Mononuclear cell (primary cell): ENCODE data around the gene OSBPL6. TPM values are rescaled to one million over a fixed set of nuclear protein-coding genes. Genes with fewer than 3 reads are reported as not detected.

Experiments used
- H3K27me3 ChIP-seq: 2 replicates; pipeline ENCODE4 v1.6.0; 2011; ENCODE audit warnings: low read length, control low read depth; ENCODE audit not compliant: insufficient read depth
- H3K4me1 ChIP-seq: 2 replicates; pipeline ENCODE4 v1.5.1; 2011; ENCODE audit warnings: mild to moderate bottlenecking, low read length, control low read depth; ENCODE audit not compliant: insufficient read depth
- H3K4me3 ChIP-seq: 2 replicates; pipeline ENCODE4 v1.5.1; 2011; ENCODE audit warnings: mild to moderate bottlenecking, low read length, moderate library complexity
- H3K9me3 ChIP-seq: 2 replicates; pipeline ENCODE4 v1.5.1; 2011; ENCODE audit warnings: low read depth, mild to moderate bottlenecking, control low read depth, low read length
- total RNA-seq: library from RNA; depleted of rRNA; stranded (reverse); fragments of >200 nt; gene quantifications from one replicate; pipeline ENCODE4 v1.2.3, GENCODE V29; 2012

OSBPL6 gene
- total RNA-seq, 1 donor: 0.21 TPM

GRCh38 chr2:178441426-178441825 is 247.1 kb downstream of the OSBPL6 start:
- Histone ChIP-seq H3K27me3 (no peaks in the 10 kb centered on the region), H3K9me3 (no peaks in the 10 kb centered on the region), H3K4me3 (no peak overlapping the region), H3K4me1 (no peaks in the 10 kb centered on the region)

- no peak overlapping the region for H3K4me3 ChIP-seq
- no peaks in the 10 kb centered on the region for H3K27me3 ChIP-seq
- peaks cover 20% of the 10 kb centered on the region for H3K4me1 ChIP-seq
- no peaks in the 10 kb centered on the region for H3K9me3 ChIP-seq
Observed at GRCh38 chr2:178448968-178449661, 254.8 kb downstream of the OSBPL6 start.

GRCh38 chr2:178449700-178450523 is 255.6 kb downstream of the OSBPL6 start:
- H3K4me3 ChIP-seq: peak overlapping the region; percentile 72
- H3K9me3 ChIP-seq: no peaks in the 10 kb centered on the region
- peaks cover 20% of the 10 kb centered on the region for H3K4me1 ChIP-seq
- H3K27me3 ChIP-seq: no peaks in the 10 kb centered on the region

GRCh38 chr2:178450524-178450773 is 256.1 kb downstream of the OSBPL6 start:
- no peaks in the 10 kb centered on the region for H3K9me3 ChIP-seq
- no peaks in the 10 kb centered on the region for H3K27me3 ChIP-seq
- peaks cover 20% of the 10 kb centered on the region for H3K4me1 ChIP-seq
- peak overlapping the region; percentile 72 for H3K4me3 ChIP-seq

- Histone ChIP-seq H3K4me1 (peaks cover 20% of the 10 kb centered on the region), H3K4me3 (peak within 1 kb of the TSS; percentile 72), H3K27me3 (no peaks in the 10 kb centered on the region), H3K9me3 (no peaks in the 10 kb centered on the region)
Observed at GRCh38 chr2:178450774-178451525, 256.6 kb downstream of the OSBPL6 start, which contains the start of the genes PJVK and PRKRA. Gene PJVK, plus strand, starts transcription at chr2:178451378. Its CDS starts 2,032 bp downstream, at chr2:178453410. Gene PRKRA, minus strand, starts transcription at chr2:178451175. Its CDS starts 145 bp downstream, at chr2:178451030.

GRCh38 chr2:178452334-178452733 is 258.0 kb downstream of the OSBPL6 start:
- H3K27me3 ChIP-seq: no peaks in the 10 kb centered on the region
- H3K4me3 ChIP-seq: no peak overlapping the region
- peaks cover 20% of the 10 kb centered on the region for H3K4me1 ChIP-seq
- H3K9me3 ChIP-seq: no peaks in the 10 kb centered on the region

Other genes starting within 250 kb of the OSBPL6 start
- under 0.01 TPM for gene PDE11A, start 121.7 kb upstream of the OSBPL6 start, total RNA-seq
- gene RBM45, start 82.1 kb upstream of the OSBPL6 start, total RNA-seq: 10.0 TPM